IPS DF 4.7 (cell line): ENCODE measurements around the gene NAPEPLD.
"Not testable (repeated sequence)": the region's sequence is repeated elsewhere in the genome, so short reads cannot be mapped to it uniquely, and the experiment has no call there.

Experiments used
- DNase-seq: peaks from one replicate; pipeline ENCODE4 v3.0.0-alpha.2; 2013; ENCODE audit warnings: low spot score; ENCODE audit errors: extremely low read depth

NAPEPLD gene

GRCh38 chr7:103148994-103149807 is at the start of gene NAPEPLD:
TSS of gene NAPEPLD (minus strand) at chr7:103149099. CDS start at chr7:103128776, 20,323 bp downstream.
- no peak for DNase-seq

- not testable (repeated sequence) for DNase-seq
Observed at GRCh38 chr7:103198079-103198478, 49.2 kb upstream of the NAPEPLD start.

GRCh38 chr7:103195364-103195763 is 46.5 kb upstream of the NAPEPLD start:
- DNase-seq: not testable (repeated sequence)

GRCh38 chr7:103172415-103173146 is 23.7 kb upstream of the NAPEPLD start:
- not testable (repeated sequence) for DNase-seq

- DNase-seq: not testable (repeated sequence)
Observed at GRCh38 chr7:103171695-103172414, 23.0 kb upstream of the NAPEPLD start.

GRCh38 chr7:103166921-103167544 is 18.1 kb upstream of the NAPEPLD start:
- not testable (repeated sequence) for DNase-seq

GRCh38 chr7:103163087-103163825 is 14.4 kb upstream of the NAPEPLD start:
- DNase-seq: not testable (repeated sequence)

GRCh38 chr7:103162641-103163040 is 13.7 kb upstream of the NAPEPLD start:
- not testable (repeated sequence) for DNase-seq

GRCh38 chr7:103161998-103162616 is 13.2 kb upstream of the NAPEPLD start:
- not testable (repeated sequence) for DNase-seq

- DNase-seq: not testable (repeated sequence)
Observed at GRCh38 chr7:103159072-103159471, 10.2 kb upstream of the NAPEPLD start.

GRCh38 chr7:103155331-103156024 is 6.6 kb upstream of the NAPEPLD start:
- DNase-seq: not testable (repeated sequence)

- DNase-seq: no peak
Observed at GRCh38 chr7:103154042-103154441, 5.1 kb upstream of the NAPEPLD start.

GRCh38 chr7:103152744-103153617 is 4.1 kb upstream of the NAPEPLD start:
- not testable (repeated sequence) for DNase-seq

- DNase-seq: not testable (repeated sequence)
Observed at GRCh38 chr7:103151993-103152676, 3.2 kb upstream of the NAPEPLD start.

- no peak for DNase-seq
Observed at GRCh38 chr7:103150192-103150591, 1.3 kb upstream of the NAPEPLD start.

- no peak for DNase-seq
Observed at GRCh38 chr7:103149808-103150180, 895 bp upstream of the NAPEPLD start.

- DNase-seq: no peak
Observed at GRCh38 chr7:103148131-103148993, 537 bp downstream of the NAPEPLD start.
